WTC11 (cell line): ENCODE data around the gene ARHGEF37. TPM values are rescaled to one million over a fixed set of nuclear protein-coding genes. Genes with fewer than 3 reads are reported as not detected.

Experiments
- ATAC-seq: fragments of 200-7000 bp; cut with Tn5 transposase; 2 replicates; pipeline ENCODE4 v1.10.0; 2021; ENCODE audit warnings: mild to moderate bottlenecking, moderate library complexity
- CTCF ChIA-PET: fragments of 300-600 bp; sonication (Branson Sonifier 250); formaldehyde crosslinking; loops from one replicate; lab custom pipeline; 2021; ENCODE audit warnings: antibody characterized with exemption; lab: Charles Lee
- POLR2A ChIA-PET: fragments of 350-600 bp; sonication (Branson Sonifier 250); formaldehyde crosslinking; loops from one replicate; lab custom pipeline; 2021; ENCODE audit warnings: antibody characterized with exemption; lab: Charles Lee
- DNase-seq: peaks from one replicate; pipeline ENCODE4 v3.0.0; 2021; ENCODE audit warnings: low spot score
- H3K27ac Mint-ChIP-seq: 2 replicates; pipeline ENCODE4 v1.8.0; 2021; ENCODE audit warnings: mixed read lengths
- H3K27me3 Mint-ChIP-seq: 2 replicates; pipeline ENCODE4 v1.8.0; 2021; ENCODE audit warnings: low read depth, mild to moderate bottlenecking, moderate library complexity, mixed read lengths
- H3K36me3 Mint-ChIP-seq: 2 replicates; pipeline ENCODE4 v1.8.0; 2021; ENCODE audit warnings: mixed read lengths
- H3K4me1 Mint-ChIP-seq: 2 replicates; pipeline ENCODE4 v1.8.0; 2022; ENCODE audit warnings: mixed read lengths
- H3K4me3 Mint-ChIP-seq: 2 replicates; pipeline ENCODE4 v1.8.0; 2021; ENCODE audit warnings: mild to moderate bottlenecking, moderate library complexity, mixed read lengths
- H3K9me3 Mint-ChIP-seq: 2 replicates; pipeline ENCODE4 v1.8.0; 2021; ENCODE audit warnings: mixed read lengths
- ARID4B ChIP-seq: sonication (generic); formaldehyde crosslinking; IDR thresholded peaks from 2 replicates; pipeline ENCODE4 v1.8.0; 2023; ENCODE audit warnings: missing genetic modification reagents, mild to moderate bottlenecking, borderline replicate concordance
- CDX4 ChIP-seq: fragments of 250-450 bp; sonication (Bioruptor Pico); IDR thresholded peaks from 2 replicates; pipeline ENCODE4 v1.9.0; 2021; ENCODE audit warnings: moderate library complexity, mild to moderate bottlenecking, inconsistent platforms, borderline replicate concordance
- CREM ChIP-seq: sonication (generic); formaldehyde crosslinking; IDR thresholded peaks from 2 replicates; pipeline ENCODE4 v1.8.1; 2022; ENCODE audit warnings: mild to moderate bottlenecking, missing genetic modification reagents, moderate library complexity
- CTCF ChIP-seq: fragments of 200-600 bp; IDR thresholded peaks from 2 replicates; pipeline ENCODE4 v1.8.0; 2022; ENCODE audit warnings: antibody characterized with exemption
- ESRRA ChIP-seq: sonication (generic); formaldehyde crosslinking; IDR thresholded peaks from 2 replicates; pipeline ENCODE4 v1.8.1; 2022; ENCODE audit warnings: mild to moderate bottlenecking, missing genetic modification reagents, borderline replicate concordance
- ETV6 ChIP-seq: sonication (generic); formaldehyde crosslinking; IDR thresholded peaks from 2 replicates; pipeline ENCODE4 v1.8.1; 2022; ENCODE audit warnings: mild to moderate bottlenecking, missing genetic modification reagents
- FOXK1 ChIP-seq: sonication (generic); formaldehyde crosslinking; IDR thresholded peaks from 2 replicates; pipeline ENCODE4 v1.8.0; 2022; ENCODE audit warnings: mild to moderate bottlenecking, moderate library complexity, missing genetic modification reagents
- FOXP4 ChIP-seq: sonication (generic); formaldehyde crosslinking; IDR thresholded peaks from 2 replicates; pipeline ENCODE4 v1.8.0; 2022; ENCODE audit warnings: mild to moderate bottlenecking, missing genetic modification reagents
- ZBTB21 ChIP-seq: sonication (generic); formaldehyde crosslinking; IDR thresholded peaks from 2 replicates; pipeline ENCODE4 v1.8.1; 2023; ENCODE audit warnings: mild to moderate bottlenecking, missing genetic modification reagents, borderline replicate concordance
- ZNF263 ChIP-seq: sonication (generic); formaldehyde crosslinking; IDR thresholded peaks from 2 replicates; pipeline ENCODE4 v1.8.1; 2022; ENCODE audit warnings: low read depth, mild to moderate bottlenecking, moderate library complexity, missing genetic modification reagents
- ZNF671 ChIP-seq: fragments of 250-450 bp; sonication (Bioruptor Pico); IDR thresholded peaks from 2 replicates; pipeline ENCODE4 v1.8.0; 2021; ENCODE audit warnings: mild to moderate bottlenecking
- total RNA-seq: library from RNA; stranded (reverse); gene quantifications from 3 replicates; pipeline ENCODE4 v1.2.3, GENCODE V29; 2021
- TF ChIP-seq, protein P1 (sequence below): sonication (generic); formaldehyde crosslinking; IDR thresholded peaks from 2 replicates; pipeline ENCODE4 v1.8.1; 2023; ENCODE audit warnings: mild to moderate bottlenecking, missing genetic modification reagents, borderline replicate concordance
- TF ChIP-seq, protein P2 (sequence below): sonication (generic); formaldehyde crosslinking; IDR thresholded peaks from 2 replicates; pipeline ENCODE4 v1.8.1; 2023; ENCODE audit warnings: mild to moderate bottlenecking, missing genetic modification reagents, moderate library complexity
- TF ChIP-seq, protein P3 (sequence below): sonication (generic); formaldehyde crosslinking; IDR thresholded peaks from 2 replicates; pipeline ENCODE4 v1.8.1; 2023; ENCODE audit warnings: mild to moderate bottlenecking, moderate library complexity, missing genetic modification reagents

ARHGEF37 gene
- total RNA-seq, 1 experiment from 2014 or later: 1.1 TPM

GRCh38 chr5:149550594-149551226 lies 30.6 kb upstream of the ARHGEF37 start:
- Mint-ChIP-seq H3K36me3 (peaks cover 44% of the 10 kb centered on the region), H3K4me1 (peaks cover 40% of the 10 kb centered on the region), H3K27ac (peak overlapping the region; percentile 99), H3K27me3 (no peaks in the 10 kb centered on the region), H3K4me3 (peak overlapping the region; percentile 98), H3K9me3 (no peaks in the 10 kb centered on the region)
- CTCF ChIA-PET: interaction anchor here (0.6 to 2.7 kb wide), 22 partner anchors 12 to 231 kb away, joined by 3 to 22 read pairs (median 4); partner anchors contain the start of gene PCYOX1L
- TF ChIP-seq FOXK1 (CRISPR knock-in tag) (no peak), FOXP4 (0 out of 2 replicates have a peak, but pooled peaks have one; percentile 8)
- ATAC-seq: no peak
- POLR2A ChIA-PET: interaction anchor here (0.7 to 2.0 kb wide), 10 partner anchors 11 to 110 kb away, joined by 3 to 11 read pairs (median 5); no protein-coding TSS in a partner anchor
- no peak for DNase-seq

- peaks cover 38% of the 10 kb centered on the region for H3K36me3 Mint-ChIP-seq
- DNase-seq: peak; percentile 98
- peak within 1 kb of the TSS; percentile 98 for H3K4me3 Mint-ChIP-seq
- ChIA-PET POLR2A (interaction anchor here (0.9 to 1.5 kb wide), 9 partner anchors 11 to 206 kb away, joined by 3 to 11 read pairs (median 6); partner anchors contain the start of gene GRPEL2), CTCF (interaction anchor here (0.5 to 2.7 kb wide), 24 partner anchors 11 to 232 kb away, joined by 3 to 22 read pairs (median 4); partner anchors contain the start of gene PCYOX1L)
- H3K27ac Mint-ChIP-seq: peak within 1 kb of the TSS; percentile 99
- H3K27me3 Mint-ChIP-seq: no peaks in the 10 kb centered on the region
- H3K9me3 Mint-ChIP-seq: no peaks in the 10 kb centered on the region
- peak; percentile 90 for ATAC-seq
- peaks cover 33% of the 10 kb centered on the region for H3K4me1 Mint-ChIP-seq
- TF ChIP-seq CREM (CRISPR knock-in tag): peak; percentile 77; the same call in 1 of the 2 replicates
- no peak for TF ChIP-seq CDX4 (CRISPR knock-in tag)
- peak; percentile 25; the same call in 1 of the 2 replicates for TF ChIP-seq ARID4B (CRISPR knock-in tag)
- TF ChIP-seq ZBTB21: no peak
- TF ChIP-seq ETV6 (CRISPR knock-in tag): peak; percentile 97
- TF ChIP-seq, protein P1, sequence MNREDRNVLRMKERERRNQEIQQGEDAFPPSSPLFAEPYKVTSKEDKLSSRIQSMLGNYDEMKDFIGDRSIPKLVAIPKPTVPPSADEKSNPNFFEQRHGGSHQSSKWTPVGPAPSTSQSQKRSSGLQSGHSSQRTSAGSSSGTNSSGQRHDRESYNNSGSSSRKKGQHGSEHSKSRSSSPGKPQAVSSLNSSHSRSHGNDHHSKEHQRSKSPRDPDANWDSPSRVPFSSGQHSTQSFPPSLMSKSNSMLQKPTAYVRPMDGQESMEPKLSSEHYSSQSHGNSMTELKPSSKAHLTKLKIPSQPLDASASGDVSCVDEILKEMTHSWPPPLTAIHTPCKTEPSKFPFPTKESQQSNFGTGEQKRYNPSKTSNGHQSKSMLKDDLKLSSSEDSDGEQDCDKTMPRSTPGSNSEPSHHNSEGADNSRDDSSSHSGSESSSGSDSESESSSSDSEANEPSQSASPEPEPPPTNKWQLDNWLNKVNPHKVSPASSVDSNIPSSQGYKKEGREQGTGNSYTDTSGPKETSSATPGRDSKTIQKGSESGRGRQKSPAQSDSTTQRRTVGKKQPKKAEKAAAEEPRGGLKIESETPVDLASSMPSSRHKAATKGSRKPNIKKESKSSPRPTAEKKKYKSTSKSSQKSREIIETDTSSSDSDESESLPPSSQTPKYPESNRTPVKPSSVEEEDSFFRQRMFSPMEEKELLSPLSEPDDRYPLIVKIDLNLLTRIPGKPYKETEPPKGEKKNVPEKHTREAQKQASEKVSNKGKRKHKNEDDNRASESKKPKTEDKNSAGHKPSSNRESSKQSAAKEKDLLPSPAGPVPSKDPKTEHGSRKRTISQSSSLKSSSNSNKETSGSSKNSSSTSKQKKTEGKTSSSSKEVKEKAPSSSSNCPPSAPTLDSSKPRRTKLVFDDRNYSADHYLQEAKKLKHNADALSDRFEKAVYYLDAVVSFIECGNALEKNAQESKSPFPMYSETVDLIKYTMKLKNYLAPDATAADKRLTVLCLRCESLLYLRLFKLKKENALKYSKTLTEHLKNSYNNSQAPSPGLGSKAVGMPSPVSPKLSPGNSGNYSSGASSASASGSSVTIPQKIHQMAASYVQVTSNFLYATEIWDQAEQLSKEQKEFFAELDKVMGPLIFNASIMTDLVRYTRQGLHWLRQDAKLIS (CRISPR knock-in tag): peak; percentile 63; the same call in 1 of the 2 replicates
- TF ChIP-seq FOXK1 (CRISPR knock-in tag): peak; percentile 88
- TF ChIP-seq ZNF263: no peak
- TF ChIP-seq, protein P2, sequence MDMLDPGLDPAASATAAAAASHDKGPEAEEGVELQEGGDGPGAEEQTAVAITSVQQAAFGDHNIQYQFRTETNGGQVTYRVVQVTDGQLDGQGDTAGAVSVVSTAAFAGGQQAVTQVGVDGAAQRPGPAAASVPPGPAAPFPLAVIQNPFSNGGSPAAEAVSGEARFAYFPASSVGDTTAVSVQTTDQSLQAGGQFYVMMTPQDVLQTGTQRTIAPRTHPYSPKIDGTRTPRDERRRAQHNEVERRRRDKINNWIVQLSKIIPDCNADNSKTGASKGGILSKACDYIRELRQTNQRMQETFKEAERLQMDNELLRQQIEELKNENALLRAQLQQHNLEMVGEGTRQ (CRISPR knock-in tag): 0 out of 2 replicates have a peak, but pooled peaks have one; percentile 40
- TF ChIP-seq CTCF: peak; percentile 47
- no peak for TF ChIP-seq ESRRA (CRISPR knock-in tag)
- no peak for TF ChIP-seq ZNF671 (CRISPR knock-in tag)
- TF ChIP-seq, protein P3, sequence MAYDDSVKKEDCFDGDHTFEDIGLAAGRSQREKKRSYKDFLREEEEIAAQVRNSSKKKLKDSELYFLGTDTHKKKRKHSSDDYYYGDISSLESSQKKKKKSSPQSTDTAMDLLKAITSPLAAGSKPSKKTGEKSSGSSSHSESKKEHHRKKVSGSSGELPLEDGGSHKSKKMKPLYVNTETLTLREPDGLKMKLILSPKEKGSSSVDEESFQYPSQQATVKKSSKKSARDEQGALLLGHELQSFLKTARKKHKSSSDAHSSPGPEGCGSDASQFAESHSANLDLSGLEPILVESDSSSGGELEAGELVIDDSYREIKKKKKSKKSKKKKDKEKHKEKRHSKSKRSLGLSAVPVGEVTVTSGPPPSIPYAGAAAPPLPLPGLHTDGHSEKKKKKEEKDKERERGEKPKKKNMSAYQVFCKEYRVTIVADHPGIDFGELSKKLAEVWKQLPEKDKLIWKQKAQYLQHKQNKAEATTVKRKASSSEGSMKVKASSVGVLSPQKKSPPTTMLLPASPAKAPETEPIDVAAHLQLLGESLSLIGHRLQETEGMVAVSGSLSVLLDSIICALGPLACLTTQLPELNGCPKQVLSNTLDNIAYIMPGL (CRISPR knock-in tag): peak; percentile 92
Observed at GRCh38 chr5:149551227-149552037, 29.9 kb upstream of the ARHGEF37 start, which contains the start of gene CSNK1A1. CSNK1A1 (minus strand) TSS chr5:149551439; CDS start chr5:149550964, 475 bp downstream.
